Measurements from ENCODE around the gene PLLP. TPM values are rescaled to one million over a fixed set of nuclear protein-coding genes. Genes with fewer than 3 reads are reported as not detected.

Gene PLLP
- total RNA-seq, 2 donors from 2014 or later, result 5.9 to 9.1 TPM

DNA sequence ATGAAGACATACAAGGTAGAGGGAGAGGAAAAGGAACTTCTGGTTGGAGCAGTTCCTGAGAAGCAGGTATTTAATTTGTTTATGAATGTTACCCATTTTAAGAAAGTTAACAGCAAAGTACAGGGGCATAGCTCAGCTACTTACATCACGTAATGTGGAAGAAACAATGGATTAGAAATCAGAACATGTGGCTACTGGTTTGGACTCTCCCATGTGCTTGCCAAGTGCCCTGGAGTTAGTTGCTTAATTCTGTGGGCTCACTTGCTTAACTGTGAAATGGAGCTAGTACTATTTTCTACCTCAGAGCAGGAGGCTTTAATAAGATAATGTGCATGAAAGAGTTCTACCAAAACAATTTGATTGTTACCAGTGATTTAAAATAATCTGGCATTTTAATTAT, 71.0 kb downstream of the PLLP start:
- no peaks in the 10 kb centered on the region for H3K27me3 ChIP-seq (ENCODE audit: control insufficient read depth, insufficient read depth, low read length, poor library complexity, severe bottlenecking)
- Mint-ChIP-seq H3K27me3 (ENCODE audit: insufficient read depth) (no peaks in the 10 kb centered on the region), H3K4me1 (no peaks in the 10 kb centered on the region), H3K36me3 (ENCODE audit: low read depth) (peaks cover 80% of the 10 kb centered on the region), H3K27ac (no peak overlapping the region), H3K4me3 (no peak overlapping the region), H3K9me3 (no peaks in the 10 kb centered on the region)
- H3K9ac ChIP-seq (ENCODE audit: extremely low read depth, low read length, poor library complexity, severe bottlenecking), result no peak overlapping the region
- 96 to 100% methylated on average over 1 of the region's 1 CpG for WGBS, 2 experiments (ENCODE audit: insufficient coverage in 1 of 2, insufficient read length in 1 of 2)
- H3K4me1 ChIP-seq (ENCODE audit: control insufficient read depth, insufficient read depth, low read length), result no peaks in the 10 kb centered on the region
- DNase-seq, result no peak
- TF ChIP-seq, protein P1, sequence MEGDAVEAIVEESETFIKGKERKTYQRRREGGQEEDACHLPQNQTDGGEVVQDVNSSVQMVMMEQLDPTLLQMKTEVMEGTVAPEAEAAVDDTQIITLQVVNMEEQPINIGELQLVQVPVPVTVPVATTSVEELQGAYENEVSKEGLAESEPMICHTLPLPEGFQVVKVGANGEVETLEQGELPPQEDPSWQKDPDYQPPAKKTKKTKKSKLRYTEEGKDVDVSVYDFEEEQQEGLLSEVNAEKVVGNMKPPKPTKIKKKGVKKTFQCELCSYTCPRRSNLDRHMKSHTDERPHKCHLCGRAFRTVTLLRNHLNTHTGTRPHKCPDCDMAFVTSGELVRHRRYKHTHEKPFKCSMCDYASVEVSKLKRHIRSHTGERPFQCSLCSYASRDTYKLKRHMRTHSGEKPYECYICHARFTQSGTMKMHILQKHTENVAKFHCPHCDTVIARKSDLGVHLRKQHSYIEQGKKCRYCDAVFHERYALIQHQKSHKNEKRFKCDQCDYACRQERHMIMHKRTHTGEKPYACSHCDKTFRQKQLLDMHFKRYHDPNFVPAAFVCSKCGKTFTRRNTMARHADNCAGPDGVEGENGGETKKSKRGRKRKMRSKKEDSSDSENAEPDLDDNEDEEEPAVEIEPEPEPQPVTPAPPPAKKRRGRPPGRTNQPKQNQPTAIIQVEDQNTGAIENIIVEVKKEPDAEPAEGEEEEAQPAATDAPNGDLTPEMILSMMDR (conservative IDR thresholded peaks at IDR 0.05), result no peak
- H3K9me3 ChIP-seq (ENCODE audit: control insufficient read depth, low read length), result no peaks in the 10 kb centered on the region
- no peak overlapping the region for H3K4me3 ChIP-seq (ENCODE audit: low read length)
- no peak overlapping the region for H3K27ac ChIP-seq (ENCODE audit: low read depth, low read length)
- H3K36me3 ChIP-seq (ENCODE audit: control insufficient read depth, insufficient read depth, low read length), result peaks cover 95% of the 10 kb centered on the region

DNA sequence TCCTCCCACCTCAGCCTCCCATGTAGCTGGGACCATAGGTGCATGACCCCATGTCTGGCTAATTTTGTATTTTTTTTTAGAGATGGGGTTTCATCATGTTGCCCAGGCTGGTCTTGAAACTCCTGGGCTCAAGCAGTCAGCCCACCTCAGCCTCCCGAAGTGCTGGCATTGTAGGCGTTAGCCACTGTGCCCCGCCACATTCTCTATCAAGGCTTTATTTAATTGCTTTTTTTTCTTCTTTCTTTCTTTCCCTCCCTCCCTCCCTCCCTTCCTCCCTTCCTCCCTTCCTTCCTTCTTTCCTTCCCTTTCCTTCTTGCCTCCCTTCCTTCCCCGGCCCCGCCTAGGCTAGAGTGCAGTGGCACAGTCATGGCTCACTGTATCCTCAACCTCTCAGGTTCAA, 74.7 kb downstream of the PLLP start:
- Mint-ChIP-seq H3K27me3 (ENCODE audit: insufficient read depth) (no peaks in the 10 kb centered on the region), H3K9me3 (no peaks in the 10 kb centered on the region), H3K4me1 (no peaks in the 10 kb centered on the region), H3K36me3 (ENCODE audit: low read depth) (peaks cover 76% of the 10 kb centered on the region), H3K4me3 (no peak overlapping the region), H3K27ac (no peak overlapping the region)
- no peak overlapping the region for H3K27ac ChIP-seq (ENCODE audit: low read depth, low read length)
- H3K9ac ChIP-seq (ENCODE audit: extremely low read depth, low read length, poor library complexity, severe bottlenecking), result no peak overlapping the region
- H3K9me3 ChIP-seq (ENCODE audit: control insufficient read depth, low read length), result no peaks in the 10 kb centered on the region
- DNase-seq, result no peak
- H3K4me3 ChIP-seq (ENCODE audit: low read length), result no peak overlapping the region
- H3K4me1 ChIP-seq (ENCODE audit: control insufficient read depth, insufficient read depth, low read length), result peaks cover 5% of the 10 kb centered on the region
- H3K36me3 ChIP-seq (ENCODE audit: control insufficient read depth, insufficient read depth, low read length), result peaks cover 95% of the 10 kb centered on the region
- WGBS, 2 experiments (ENCODE audit: insufficient coverage in 1 of 2, insufficient read length in 1 of 2), result 96 to 97% methylated on average over 3 to 5 of the region's 5 CpGs
- no peaks in the 10 kb centered on the region for H3K27me3 ChIP-seq (ENCODE audit: control insufficient read depth, insufficient read depth, low read length, poor library complexity, severe bottlenecking)
- TF ChIP-seq, protein P1 (conservative IDR thresholded peaks at IDR 0.05), result no peak

DNA sequence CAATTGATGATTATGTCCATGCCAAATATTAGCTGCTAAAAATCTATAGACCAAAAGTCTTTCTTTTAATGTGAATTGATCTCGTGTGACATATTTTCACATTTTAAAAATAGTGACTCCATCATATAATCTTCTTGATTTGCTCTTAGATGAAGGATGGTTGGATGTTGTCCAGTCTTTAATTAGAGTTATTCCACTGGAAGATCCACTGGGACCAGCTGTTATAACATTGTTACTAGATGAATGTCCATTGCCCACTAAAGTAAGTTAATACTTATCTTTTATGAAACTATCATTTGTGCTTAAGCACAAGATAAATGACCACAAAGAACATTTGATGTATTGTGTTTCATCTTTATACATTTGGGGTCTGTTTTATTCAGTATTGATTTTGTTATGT, 75.5 kb downstream of the PLLP start:
- no CpG with 5 or more reads among the region's 1 CpG for WGBS, 2 experiments (ENCODE audit: insufficient coverage in 1 of 2, insufficient read length in 1 of 2)
- no peaks in the 10 kb centered on the region for H3K9me3 ChIP-seq (ENCODE audit: control insufficient read depth, low read length)
- Mint-ChIP-seq H3K4me1 (peaks cover 2% of the 10 kb centered on the region), H3K9me3 (no peaks in the 10 kb centered on the region), H3K27me3 (ENCODE audit: insufficient read depth) (no peaks in the 10 kb centered on the region), H3K4me3 (no peak overlapping the region), H3K36me3 (ENCODE audit: low read depth) (peaks cover 73% of the 10 kb centered on the region), H3K27ac (no peak overlapping the region)
- H3K9ac ChIP-seq (ENCODE audit: extremely low read depth, low read length, poor library complexity, severe bottlenecking), result no peak overlapping the region
- no peak overlapping the region for H3K4me3 ChIP-seq (ENCODE audit: low read length)
- TF ChIP-seq, protein P1 (conservative IDR thresholded peaks at IDR 0.05), result no peak
- H3K27me3 ChIP-seq (ENCODE audit: control insufficient read depth, insufficient read depth, low read length, poor library complexity, severe bottlenecking), result no peaks in the 10 kb centered on the region
- H3K27ac ChIP-seq (ENCODE audit: low read depth, low read length), result no peak overlapping the region
- H3K36me3 ChIP-seq (ENCODE audit: control insufficient read depth, insufficient read depth, low read length), result peaks cover 94% of the 10 kb centered on the region
- no peak for DNase-seq
- H3K4me1 ChIP-seq (ENCODE audit: control insufficient read depth, insufficient read depth, low read length), result peaks cover 7% of the 10 kb centered on the region

Other genes with a start within 250 kb of the PLLP start
- gene CPNE2, start 192.1 kb downstream of the PLLP start, total RNA-seq, result 10 to 100 TPM; 12.3 to 16.6 TPM
- gene PSME3IP1, start 98.6 kb downstream of the PLLP start, total RNA-seq, result 100 to 1,000 TPM in 1 of 2 donors, 10 to 100 TPM in 1; 94.2 to 102 TPM
- gene RSPRY1, start 98.3 kb downstream of the PLLP start, total RNA-seq, result 10 to 100 TPM; 40.3 to 46.5 TPM
- gene ARL2BP, start 39.4 kb downstream of the PLLP start, total RNA-seq, result 10 to 100 TPM; 22.6 to 31.3 TPM
- gene CCL22, start 74.1 kb upstream of the PLLP start, total RNA-seq, result not detected
- 1 to 10 TPM in 1 of 2 donors, under 1 TPM in 1; 0.18 to 1.0 TPM for gene CX3CL1, start 87.8 kb upstream of the PLLP start, total RNA-seq
- gene CCL17, start 120.1 kb upstream of the PLLP start, total RNA-seq, result not detected
- gene CIAPIN1, start 162.7 kb upstream of the PLLP start, total RNA-seq, result 10 to 100 TPM; 77.5 to 87.1 TPM
- gene COQ9, start 162.8 kb upstream of the PLLP start, total RNA-seq, result 10 to 100 TPM; 34.5 to 38.2 TPM
- 10 to 100 TPM; 72.0 to 88.3 TPM for gene POLR2C, start 178.0 kb upstream of the PLLP start, total RNA-seq
- gene DOK4, start 201.8 kb upstream of the PLLP start, total RNA-seq, result 10 to 100 TPM; 17.9 to 22.1 TPM